Measurements from ENCODE around the gene FYB1.
A peak's percentile ranks its signal among the peaks of the same experiment; 100 is the strongest.

Gene FYB1, protein sequence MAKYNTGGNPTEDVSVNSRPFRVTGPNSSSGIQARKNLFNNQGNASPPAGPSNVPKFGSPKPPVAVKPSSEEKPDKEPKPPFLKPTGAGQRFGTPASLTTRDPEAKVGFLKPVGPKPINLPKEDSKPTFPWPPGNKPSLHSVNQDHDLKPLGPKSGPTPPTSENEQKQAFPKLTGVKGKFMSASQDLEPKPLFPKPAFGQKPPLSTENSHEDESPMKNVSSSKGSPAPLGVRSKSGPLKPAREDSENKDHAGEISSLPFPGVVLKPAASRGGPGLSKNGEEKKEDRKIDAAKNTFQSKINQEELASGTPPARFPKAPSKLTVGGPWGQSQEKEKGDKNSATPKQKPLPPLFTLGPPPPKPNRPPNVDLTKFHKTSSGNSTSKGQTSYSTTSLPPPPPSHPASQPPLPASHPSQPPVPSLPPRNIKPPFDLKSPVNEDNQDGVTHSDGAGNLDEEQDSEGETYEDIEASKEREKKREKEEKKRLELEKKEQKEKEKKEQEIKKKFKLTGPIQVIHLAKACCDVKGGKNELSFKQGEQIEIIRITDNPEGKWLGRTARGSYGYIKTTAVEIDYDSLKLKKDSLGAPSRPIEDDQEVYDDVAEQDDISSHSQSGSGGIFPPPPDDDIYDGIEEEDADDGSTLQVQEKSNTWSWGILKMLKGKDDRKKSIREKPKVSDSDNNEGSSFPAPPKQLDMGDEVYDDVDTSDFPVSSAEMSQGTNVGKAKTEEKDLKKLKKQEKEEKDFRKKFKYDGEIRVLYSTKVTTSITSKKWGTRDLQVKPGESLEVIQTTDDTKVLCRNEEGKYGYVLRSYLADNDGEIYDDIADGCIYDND

GRCh38 chr5:39219437-39219836 lies at the start of gene FYB1:
Gene FYB1, minus strand, starts transcription at chr5:39219563. Its CDS starts 16,603 bp downstream, at chr5:39202960.
- Mint-ChIP-seq H3K36me3 (ENCODE audit: low read depth) (no peaks in the 10 kb centered on the region), H3K4me1 (peaks cover 34% of the 10 kb centered on the region), H3K27me3 (ENCODE audit: low read depth) (no peaks in the 10 kb centered on the region), H3K4me3 (peak within 1 kb of the TSS in 2 of 3 experiments; percentile 26 to 36), H3K9me3 (no peaks in the 10 kb centered on the region), H3K27ac (peak within 1 kb of the TSS; percentile 80 to 93 (median 87))
- TF ChIP-seq CTCF (IDR thresholded peaks at IDR 0.05; ENCODE audit: unreplicated experiment in 3 of 3), result no peak

GRCh38 chr5:39267186-39267585 lies 47.8 kb upstream of the FYB1 start:
- Mint-ChIP-seq H3K4me3 (no peak overlapping the region), H3K27ac (no peak overlapping the region), H3K36me3 (ENCODE audit: low read depth) (no peaks in the 10 kb centered on the region), H3K4me1 (no peaks in the 10 kb centered on the region), H3K9me3 (no peaks in the 10 kb centered on the region), H3K27me3 (ENCODE audit: low read depth) (no peaks in the 10 kb centered on the region)
- TF ChIP-seq CTCF (IDR thresholded peaks at IDR 0.05; ENCODE audit: unreplicated experiment in 3 of 3), result no peak

GRCh38 chr5:39266442-39266841 lies 47.1 kb upstream of the FYB1 start:
- Mint-ChIP-seq H3K9me3 (no peaks in the 10 kb centered on the region), H3K4me3 (no peak overlapping the region), H3K27ac (no peak overlapping the region), H3K27me3 (ENCODE audit: low read depth) (no peaks in the 10 kb centered on the region), H3K4me1 (no peaks in the 10 kb centered on the region), H3K36me3 (ENCODE audit: low read depth) (no peaks in the 10 kb centered on the region)
- no peak for TF ChIP-seq CTCF (IDR thresholded peaks at IDR 0.05; ENCODE audit: unreplicated experiment in 3 of 3)

- H3K36me3 Mint-ChIP-seq (ENCODE audit: low read depth), result no peaks in the 10 kb centered on the region
- no peak overlapping the region for H3K27ac Mint-ChIP-seq
- H3K4me1 Mint-ChIP-seq, result no peaks in the 10 kb centered on the region
- no peak for TF ChIP-seq CTCF (IDR thresholded peaks at IDR 0.05; ENCODE audit: unreplicated experiment in 3 of 3)
- no peak overlapping the region for H3K4me3 Mint-ChIP-seq
- H3K27me3 Mint-ChIP-seq (ENCODE audit: low read depth), result no peaks in the 10 kb centered on the region
- no peaks in the 10 kb centered on the region for H3K9me3 Mint-ChIP-seq
Measured at GRCh38 chr5:39264528-39264927, 45.2 kb upstream of the FYB1 start.

DNA sequence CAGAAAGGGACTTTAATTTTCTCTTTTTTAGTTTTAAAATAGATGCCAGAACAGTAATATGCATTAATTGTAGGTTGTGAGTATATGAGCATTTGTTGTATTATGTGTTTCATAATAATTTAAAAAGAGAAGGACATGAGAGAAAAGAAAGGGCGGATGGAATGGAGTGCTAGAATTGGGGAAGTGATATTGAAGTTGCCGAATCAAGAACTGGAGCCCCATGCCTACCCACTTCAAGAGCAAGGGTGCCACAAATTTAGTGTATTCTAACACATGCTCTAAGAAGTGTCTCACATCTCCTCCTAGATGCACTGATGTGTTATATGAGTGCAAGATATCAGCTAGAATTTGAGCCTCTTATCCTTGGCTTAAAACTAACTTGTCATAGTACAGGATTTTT lies 43.6 kb upstream of the FYB1 start:
- Mint-ChIP-seq H3K9me3 (no peaks in the 10 kb centered on the region), H3K27ac (no peak overlapping the region), H3K4me3 (no peak overlapping the region), H3K27me3 (ENCODE audit: low read depth) (peaks cover 7% of the 10 kb centered on the region), H3K4me1 (no peaks in the 10 kb centered on the region), H3K36me3 (ENCODE audit: low read depth) (no peaks in the 10 kb centered on the region)
- no peak for TF ChIP-seq CTCF (IDR thresholded peaks at IDR 0.05; ENCODE audit: unreplicated experiment in 3 of 3)

Measured in nephron (organoid).